A673 (cell line): Measurements from ENCODE around the gene INPP5B. TPM values are rescaled to one million over a fixed set of nuclear protein-coding genes. Genes with fewer than 3 reads are reported as not detected.

Experiments
- BruUV-seq: library from RNA; stranded (reverse); fragments of 400-500 nt; replicated peaks from 2 replicates; lab custom pipeline; 2021; lab: Mats Ljungman, UMichigan
- CTCF ChIA-PET: fragments of 300-600 bp; sonication (Branson Sonifier 250); formaldehyde crosslinking; loops from one replicate; lab custom pipeline; 2022; ENCODE audit warnings: antibody characterized with exemption; lab: Charles Lee
- POLR2A ChIA-PET: fragments of 300-600 bp; sonication (Branson Sonifier 250); formaldehyde crosslinking; loops from one replicate; lab custom pipeline; 2022; ENCODE audit warnings: antibody characterized with exemption; ENCODE audit not compliant: low non-redundant PET; lab: Charles Lee
- DNase-seq: peaks from one replicate; pipeline ENCODE4 v3.0.0-alpha.2; 2015; ENCODE audit warnings: low spot score
- H3K27ac ChIP-seq: fragments of 200-600 bp; sonication (generic); 2 replicates; pipeline ENCODE4 v1.5.1; 2016; ENCODE audit warnings: mixed run types, low read depth, mild to moderate bottlenecking, mixed read lengths, antibody characterized with exemption, low read length; ENCODE audit not compliant: poor library complexity, severe bottlenecking
- H3K27me3 ChIP-seq: fragments of 200-600 bp; sonication (generic); replicated peaks from 2 replicates; pipeline ENCODE4 v1.6.1; 2017; ENCODE audit warnings: mixed run types, low read depth, mild to moderate bottlenecking, mixed read lengths, antibody characterized with exemption, low read length; ENCODE audit not compliant: insufficient read depth, poor library complexity
- H3K36me3 ChIP-seq: fragments of 200-600 bp; sonication (generic); 2 replicates; pipeline ENCODE4 v1.6.1; 2016; ENCODE audit warnings: mixed run types, mild to moderate bottlenecking, mixed read lengths, antibody characterized with exemption, low read length; ENCODE audit not compliant: insufficient read depth, poor library complexity, severe bottlenecking
- H3K4me1 ChIP-seq: fragments of 200-600 bp; sonication (generic); 2 replicates; pipeline ENCODE4 v1.6.1; 2017; ENCODE audit warnings: mixed run types, mild to moderate bottlenecking, mixed read lengths, antibody characterized with exemption, low read length; ENCODE audit not compliant: insufficient read depth, poor library complexity, severe bottlenecking
- H3K4me3 ChIP-seq: fragments of 200-600 bp; sonication (generic); 2 replicates; pipeline ENCODE4 v1.5.1; 2016; ENCODE audit warnings: low read depth, mixed run types, mild to moderate bottlenecking, mixed read lengths, low read length; ENCODE audit not compliant: poor library complexity, severe bottlenecking
- H3K9me3 ChIP-seq: fragments of 200-600 bp; sonication (generic); 2 replicates; pipeline ENCODE4 v1.6.1; 2016; ENCODE audit warnings: mixed run types, low read depth, mild to moderate bottlenecking, mixed read lengths, antibody characterized with exemption, low read length; ENCODE audit not compliant: poor library complexity, severe bottlenecking
- EZH2 ChIP-seq: fragments of 200-600 bp; sonication (generic); IDR thresholded peaks from 2 replicates; pipeline ENCODE4 v1.6.1; 2017; ENCODE audit warnings: borderline replicate concordance, low read depth, mild to moderate bottlenecking, mixed read lengths, antibody characterized with exemption, low read length; ENCODE audit not compliant: poor library complexity, severe bottlenecking
- intact Hi-C: fragments of 100-400 bp; cut with micrococcal nuclease; formaldehyde crosslinking; loops from one replicate; pipeline ENCODE4 v1.10.0; 2022; ENCODE audit not compliant: unreplicated experiment
- total RNA-seq: library from RNA; stranded (reverse); gene quantifications from 2 replicates; pipeline ENCODE4 v1.2.3, GENCODE V29; 2021
- TF ChIP-seq, protein P1 (sequence below): fragments of 300-800, 200-600 bp; sonication (generic); conservative IDR thresholded peaks from 2 replicates; pipeline ENCODE4 v1.5.1; 2017; ENCODE audit warnings: low read depth, mild to moderate bottlenecking, antibody characterized with exemption, low read length, moderate library complexity, mixed read lengths

The INPP5B gene
- total RNA-seq, 1 experiment from 2014 or later = 15.6 TPM

DNA sequence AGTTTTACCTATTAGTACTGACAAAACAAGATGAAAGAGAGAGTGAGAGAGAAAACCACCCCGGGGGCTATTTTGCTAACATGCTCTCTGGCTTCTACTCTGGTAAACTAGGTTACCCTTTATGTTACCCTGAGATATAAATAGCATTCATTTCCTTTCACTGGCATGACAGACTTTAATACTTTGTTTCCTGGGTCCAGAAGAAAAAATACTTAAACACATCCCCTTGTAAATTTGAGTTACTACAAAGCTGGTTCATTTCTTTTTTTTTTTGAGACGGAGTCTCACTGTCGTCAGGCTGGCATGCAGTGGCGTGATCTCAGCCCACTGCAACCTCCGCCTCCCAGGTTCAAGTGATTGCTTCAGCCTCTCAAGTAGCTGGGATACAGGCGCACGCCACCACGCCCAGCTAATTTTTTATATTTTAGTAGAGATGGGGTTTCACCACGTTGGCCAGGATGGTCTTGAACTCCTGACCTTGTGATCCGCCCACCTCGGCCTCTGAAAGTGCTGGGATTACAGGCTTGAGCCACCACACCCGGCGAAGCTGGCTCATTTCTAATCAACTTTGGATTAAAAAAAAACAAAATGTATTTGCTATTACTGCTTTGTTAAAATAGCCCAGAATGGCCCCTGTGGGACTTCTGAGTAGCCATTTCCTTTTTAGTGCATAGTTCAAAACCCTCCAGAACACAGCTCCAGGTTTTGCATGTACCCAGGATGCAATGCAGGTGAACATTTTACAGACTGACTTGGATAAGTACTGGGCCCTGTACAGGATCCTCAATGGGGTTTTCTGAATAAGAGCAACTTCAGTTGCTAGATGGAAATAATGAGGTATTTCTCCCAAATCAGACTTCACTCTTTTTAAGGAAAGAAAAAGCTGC, 20.6 kb downstream of the INPP5B start:
- Histone ChIP-seq H3K4me1 (peaks cover 7% of the 10 kb centered on the region), H3K36me3 (no peaks in the 10 kb centered on the region), H3K27me3 (no peaks in the 10 kb centered on the region), H3K4me3 (no peak overlapping the region), H3K27ac (no peak overlapping the region), H3K9me3 (no peaks in the 10 kb centered on the region)
- CTCF ChIA-PET = no interaction called here
- intact Hi-C loops = no loop called here
- POLR2A ChIA-PET = no interaction called here
- TF ChIP-seq EZH2 = no peak
- TF ChIP-seq, protein P1, sequence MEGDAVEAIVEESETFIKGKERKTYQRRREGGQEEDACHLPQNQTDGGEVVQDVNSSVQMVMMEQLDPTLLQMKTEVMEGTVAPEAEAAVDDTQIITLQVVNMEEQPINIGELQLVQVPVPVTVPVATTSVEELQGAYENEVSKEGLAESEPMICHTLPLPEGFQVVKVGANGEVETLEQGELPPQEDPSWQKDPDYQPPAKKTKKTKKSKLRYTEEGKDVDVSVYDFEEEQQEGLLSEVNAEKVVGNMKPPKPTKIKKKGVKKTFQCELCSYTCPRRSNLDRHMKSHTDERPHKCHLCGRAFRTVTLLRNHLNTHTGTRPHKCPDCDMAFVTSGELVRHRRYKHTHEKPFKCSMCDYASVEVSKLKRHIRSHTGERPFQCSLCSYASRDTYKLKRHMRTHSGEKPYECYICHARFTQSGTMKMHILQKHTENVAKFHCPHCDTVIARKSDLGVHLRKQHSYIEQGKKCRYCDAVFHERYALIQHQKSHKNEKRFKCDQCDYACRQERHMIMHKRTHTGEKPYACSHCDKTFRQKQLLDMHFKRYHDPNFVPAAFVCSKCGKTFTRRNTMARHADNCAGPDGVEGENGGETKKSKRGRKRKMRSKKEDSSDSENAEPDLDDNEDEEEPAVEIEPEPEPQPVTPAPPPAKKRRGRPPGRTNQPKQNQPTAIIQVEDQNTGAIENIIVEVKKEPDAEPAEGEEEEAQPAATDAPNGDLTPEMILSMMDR = no peak
- BruUV-seq = no TSS peak
- no peak for DNase-seq

DNA sequence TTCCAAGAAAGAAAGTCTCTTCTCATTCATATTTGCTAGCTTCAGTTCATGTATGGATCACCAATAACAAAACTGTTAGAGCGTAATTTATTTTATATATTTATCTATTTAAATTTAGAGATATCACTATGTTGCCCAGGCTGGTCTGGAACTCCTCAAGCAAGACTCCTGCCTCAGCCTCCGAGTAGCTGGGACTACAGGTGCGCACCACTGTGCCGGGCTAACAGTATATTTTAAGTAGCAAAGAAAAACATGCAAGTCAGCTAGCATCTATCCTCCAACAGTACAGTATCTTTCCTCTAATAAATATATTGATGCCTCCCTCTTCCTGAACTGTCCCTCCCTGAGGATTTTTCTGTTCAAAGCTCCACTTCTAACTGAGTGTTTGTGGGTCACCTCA, 21.5 kb downstream of the INPP5B start:
- H3K27ac ChIP-seq = no peak overlapping the region
- ChIA-PET CTCF (no interaction called here), POLR2A (interaction anchor here (0.6 kb wide), 1 partner anchor 50 kb away, joined by 7 read pairs; no protein-coding TSS in a partner anchor)
- no peaks in the 10 kb centered on the region for H3K4me1 ChIP-seq
- H3K36me3 ChIP-seq = no peaks in the 10 kb centered on the region
- no peak for DNase-seq
- BruUV-seq = no TSS peak
- TF ChIP-seq EZH2 = no peak
- TF ChIP-seq, protein P1 = no peak
- intact Hi-C loops = no loop called here
- no peaks in the 10 kb centered on the region for H3K9me3 ChIP-seq
- no peak overlapping the region for H3K4me3 ChIP-seq
- H3K27me3 ChIP-seq = no peaks in the 10 kb centered on the region

DNA sequence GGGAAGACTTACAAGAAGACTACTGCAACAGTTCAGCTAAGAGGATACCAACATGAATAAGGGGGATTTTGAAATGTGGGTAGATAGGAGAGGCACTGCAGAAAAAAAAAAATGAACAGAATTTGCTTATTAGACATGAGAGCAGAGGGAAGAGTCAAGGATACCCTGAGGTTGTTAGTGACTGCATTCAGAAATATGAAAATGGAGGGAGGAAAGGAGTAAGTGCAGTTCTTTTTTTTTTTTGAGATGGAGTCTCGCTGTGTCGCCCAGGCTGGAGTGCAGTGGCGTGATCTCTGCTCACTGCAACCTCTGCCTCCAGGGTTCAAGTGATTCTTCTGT, 23.3 kb downstream of the INPP5B start:
- Histone ChIP-seq H3K36me3 (no peaks in the 10 kb centered on the region), H3K4me1 (no peaks in the 10 kb centered on the region), H3K27me3 (no peaks in the 10 kb centered on the region), H3K27ac (no peak overlapping the region), H3K9me3 (no peaks in the 10 kb centered on the region), H3K4me3 (no peak overlapping the region)
- CTCF ChIA-PET = no interaction called here
- POLR2A ChIA-PET = interaction anchor here (0.6 to 0.9 kb wide), 2 partner anchors 924 to 1182 kb away, joined by 3 to 5 read pairs; no protein-coding TSS in a partner anchor
- no peak for DNase-seq
- intact Hi-C loops = no loop called here
- BruUV-seq = no TSS peak
- TF ChIP-seq, protein P1 = no peak
- no peak for TF ChIP-seq EZH2
